ENCODE results near the gene YWHAE. TPM values are rescaled to one million over a fixed set of nuclear protein-coding genes. Genes with fewer than 3 reads are reported as not detected.
"Not testable (repeated sequence)": the region's sequence is repeated elsewhere in the genome, so short reads cannot be mapped to it uniquely, and the experiment has no call there.

Gene YWHAE
- total RNA-seq, 1 experiment from 2014 or later: 370 TPM

GRCh38 chr17:1395876-1396665 is 4.0 kb downstream of the YWHAE start:
- Histone ChIP-seq H3K36me3 (peaks cover 67% of the 10 kb centered on the region), H3K4me1 (replicated peaks) (peaks cover 26% of the 10 kb centered on the region)
- not testable (repeated sequence) for H3K4me3 ChIP-seq; H3K9me3 ChIP-seq (replicated peaks); H3K27ac ChIP-seq; DNase-seq (ENCODE audit: low read depth in 1 of 2, low spot score in 2 of 2); H3K27me3 ChIP-seq (replicated peaks)

GRCh38 chr17:1391577-1391976 is 8.4 kb downstream of the YWHAE start:
- Histone ChIP-seq H3K9me3 (replicated peaks) (no peaks in the 10 kb centered on the region), H3K4me3 (no peak overlapping the region), H3K27ac (no peak overlapping the region), H3K4me1 (replicated peaks) (peaks cover 6% of the 10 kb centered on the region), H3K27me3 (replicated peaks) (no peaks in the 10 kb centered on the region), H3K36me3 (peaks cover 51% of the 10 kb centered on the region)
- no peak for DNase-seq (ENCODE audit: low read depth in 1 of 2, low spot score in 2 of 2)

- DNase-seq (ENCODE audit: low read depth in 1 of 2, low spot score in 2 of 2): no peak
- peaks cover 49% of the 10 kb centered on the region for H3K36me3 ChIP-seq
- no peaks in the 10 kb centered on the region for H3K9me3 ChIP-seq (replicated peaks)
- H3K27me3 ChIP-seq (replicated peaks): no peaks in the 10 kb centered on the region
- peaks cover 6% of the 10 kb centered on the region for H3K4me1 ChIP-seq (replicated peaks)
- H3K4me3 ChIP-seq: no peak overlapping the region
- no peak overlapping the region for H3K27ac ChIP-seq
Observed at GRCh38 chr17:1390432-1391367, 9.3 kb downstream of the YWHAE start.

- not testable (repeated sequence) for H3K9me3 ChIP-seq (replicated peaks); H3K4me1 ChIP-seq (replicated peaks); H3K4me3 ChIP-seq; H3K27me3 ChIP-seq (replicated peaks); H3K27ac ChIP-seq; DNase-seq (ENCODE audit: low read depth in 1 of 2, low spot score in 2 of 2)
- peaks cover 47% of the 10 kb centered on the region for H3K36me3 ChIP-seq
Observed at GRCh38 chr17:1387490-1388227, 12.4 kb downstream of the YWHAE start.

- not testable (repeated sequence) for H3K27ac ChIP-seq; H3K27me3 ChIP-seq (replicated peaks); H3K4me3 ChIP-seq; H3K9me3 ChIP-seq (replicated peaks); DNase-seq (ENCODE audit: low read depth in 1 of 2, low spot score in 2 of 2); H3K4me1 ChIP-seq (replicated peaks)
- H3K36me3 ChIP-seq: peaks cover 46% of the 10 kb centered on the region
Observed at GRCh38 chr17:1386675-1387190, 13.3 kb downstream of the YWHAE start.

GRCh38 chr17:1386265-1386664 is 13.8 kb downstream of the YWHAE start:
- DNase-seq (ENCODE audit: low read depth in 1 of 2, low spot score in 2 of 2): no peak
- Histone ChIP-seq H3K4me3 (no peak overlapping the region), H3K27me3 (replicated peaks) (no peaks in the 10 kb centered on the region), H3K36me3 (peaks cover 44% of the 10 kb centered on the region), H3K9me3 (replicated peaks) (no peaks in the 10 kb centered on the region), H3K27ac (no peak overlapping the region), H3K4me1 (replicated peaks) (peaks cover 7% of the 10 kb centered on the region)

GRCh38 chr17:1385861-1386260 is 14.2 kb downstream of the YWHAE start:
- DNase-seq (ENCODE audit: low read depth in 1 of 2, low spot score in 2 of 2): no peak
- H3K4me3 ChIP-seq: no peak overlapping the region
- H3K4me1 ChIP-seq (replicated peaks): peaks cover 8% of the 10 kb centered on the region
- no peaks in the 10 kb centered on the region for H3K27me3 ChIP-seq (replicated peaks)
- peaks cover 45% of the 10 kb centered on the region for H3K36me3 ChIP-seq
- no peak overlapping the region for H3K27ac ChIP-seq
- no peaks in the 10 kb centered on the region for H3K9me3 ChIP-seq (replicated peaks)

GRCh38 chr17:1384905-1385435 is 15.1 kb downstream of the YWHAE start:
- Histone ChIP-seq H3K9me3 (replicated peaks) (no peaks in the 10 kb centered on the region), H3K27ac (no peak overlapping the region), H3K4me3 (no peak overlapping the region), H3K27me3 (replicated peaks) (no peaks in the 10 kb centered on the region), H3K36me3 (peaks cover 45% of the 10 kb centered on the region), H3K4me1 (replicated peaks) (peaks cover 11% of the 10 kb centered on the region)
- DNase-seq (ENCODE audit: low read depth in 1 of 2, low spot score in 2 of 2): no peak

- H3K36me3 ChIP-seq: peaks cover 66% of the 10 kb centered on the region
- H3K4me1 ChIP-seq (replicated peaks): peaks cover 17% of the 10 kb centered on the region
- H3K9me3 ChIP-seq (replicated peaks): no peaks in the 10 kb centered on the region
- no peak overlapping the region for H3K4me3 ChIP-seq
- no peak overlapping the region for H3K27ac ChIP-seq
- no peak for DNase-seq (ENCODE audit: low read depth in 1 of 2, low spot score in 2 of 2)
- H3K27me3 ChIP-seq (replicated peaks): no peaks in the 10 kb centered on the region
Observed at GRCh38 chr17:1379930-1380313, 20.1 kb downstream of the YWHAE start.

GRCh38 chr17:1379208-1379929 is 20.7 kb downstream of the YWHAE start:
- DNase-seq (ENCODE audit: low read depth in 1 of 2, low spot score in 2 of 2): no peak
- Histone ChIP-seq H3K27me3 (replicated peaks) (no peaks in the 10 kb centered on the region), H3K9me3 (replicated peaks) (no peaks in the 10 kb centered on the region), H3K4me3 (no peak overlapping the region), H3K36me3 (peaks cover 66% of the 10 kb centered on the region), H3K4me1 (replicated peaks) (peaks cover 17% of the 10 kb centered on the region), H3K27ac (no peak overlapping the region)

GRCh38 chr17:1378476-1378860 is 21.6 kb downstream of the YWHAE start:
- DNase-seq (ENCODE audit: low read depth in 1 of 2, low spot score in 2 of 2); H3K9me3 ChIP-seq (replicated peaks); H3K27me3 ChIP-seq (replicated peaks); H3K27ac ChIP-seq; H3K4me3 ChIP-seq: not testable (repeated sequence)
- Histone ChIP-seq H3K4me1 (replicated peaks) (peaks cover 17% of the 10 kb centered on the region), H3K36me3 (peaks cover 63% of the 10 kb centered on the region)

GRCh38 chr17:1377334-1377733 is 22.7 kb downstream of the YWHAE start:
- no peak for DNase-seq (ENCODE audit: low read depth in 1 of 2, low spot score in 2 of 2)
- Histone ChIP-seq H3K27me3 (replicated peaks) (no peaks in the 10 kb centered on the region), H3K27ac (no peak overlapping the region), H3K9me3 (replicated peaks) (no peaks in the 10 kb centered on the region), H3K36me3 (peaks cover 68% of the 10 kb centered on the region), H3K4me3 (no peak overlapping the region), H3K4me1 (replicated peaks) (peaks cover 17% of the 10 kb centered on the region)

GRCh38 chr17:1376061-1376460 is 24.0 kb downstream of the YWHAE start:
- H3K4me3 ChIP-seq: no peak overlapping the region
- no peak overlapping the region for H3K27ac ChIP-seq
- peaks cover 76% of the 10 kb centered on the region for H3K36me3 ChIP-seq
- peaks cover 11% of the 10 kb centered on the region for H3K4me1 ChIP-seq (replicated peaks)
- no peaks in the 10 kb centered on the region for H3K27me3 ChIP-seq (replicated peaks)
- no peaks in the 10 kb centered on the region for H3K9me3 ChIP-seq (replicated peaks)
- DNase-seq (ENCODE audit: low read depth in 1 of 2, low spot score in 2 of 2): no peak

Measured in SJSA1 (cell line).